GM20431 (cell line): ENCODE data around the gene DPYSL4.

Source experiments
- in situ Hi-C: fragments of 300-500 bp; cut with MseI, MboI; formaldehyde crosslinking; loops from one replicate; pipeline ENCODE4 v1.15.0; 2020; ENCODE audit warnings: low sequenced_read_pairs; ENCODE audit not compliant: unreplicated experiment

The DPYSL4 gene

GRCh38 chr10:132192076-132192975, 5.6 kb downstream of the DPYSL4 start:
- in situ Hi-C loops = no loop called here

DNA sequence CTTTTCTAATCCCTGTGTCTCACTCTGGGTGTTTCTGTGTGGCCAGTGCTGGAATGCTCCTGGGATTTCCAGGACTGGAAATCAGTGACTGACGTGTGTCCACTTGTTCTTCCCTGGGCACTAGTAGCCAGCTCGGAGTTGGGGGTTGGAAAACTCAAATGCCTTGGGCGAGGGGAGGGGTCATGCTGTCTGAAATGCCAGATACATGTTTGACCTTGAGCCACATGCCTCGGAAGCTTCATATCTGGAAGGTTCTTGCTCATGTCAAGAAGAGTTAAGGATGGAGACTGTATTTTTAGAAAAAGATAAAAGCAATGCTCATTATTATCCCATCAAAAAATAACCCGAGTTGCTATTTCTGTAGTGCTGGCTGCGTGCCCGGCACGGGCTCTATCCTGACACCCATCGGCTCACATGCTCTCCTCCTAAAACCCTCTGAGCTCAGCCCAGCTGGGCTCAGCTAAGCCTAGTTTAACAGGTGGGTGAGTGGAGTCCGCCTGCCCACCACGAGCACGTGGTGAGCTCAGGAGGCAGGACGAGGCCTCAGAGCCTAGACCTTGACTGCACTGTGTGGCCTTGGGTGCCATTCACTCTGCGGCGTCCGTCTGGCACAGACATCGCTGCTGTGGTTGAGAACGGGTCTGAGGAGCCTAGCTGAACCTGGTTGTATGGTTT, 6.4 kb downstream of the DPYSL4 start:
- in situ Hi-C loops = no loop called here

DNA sequence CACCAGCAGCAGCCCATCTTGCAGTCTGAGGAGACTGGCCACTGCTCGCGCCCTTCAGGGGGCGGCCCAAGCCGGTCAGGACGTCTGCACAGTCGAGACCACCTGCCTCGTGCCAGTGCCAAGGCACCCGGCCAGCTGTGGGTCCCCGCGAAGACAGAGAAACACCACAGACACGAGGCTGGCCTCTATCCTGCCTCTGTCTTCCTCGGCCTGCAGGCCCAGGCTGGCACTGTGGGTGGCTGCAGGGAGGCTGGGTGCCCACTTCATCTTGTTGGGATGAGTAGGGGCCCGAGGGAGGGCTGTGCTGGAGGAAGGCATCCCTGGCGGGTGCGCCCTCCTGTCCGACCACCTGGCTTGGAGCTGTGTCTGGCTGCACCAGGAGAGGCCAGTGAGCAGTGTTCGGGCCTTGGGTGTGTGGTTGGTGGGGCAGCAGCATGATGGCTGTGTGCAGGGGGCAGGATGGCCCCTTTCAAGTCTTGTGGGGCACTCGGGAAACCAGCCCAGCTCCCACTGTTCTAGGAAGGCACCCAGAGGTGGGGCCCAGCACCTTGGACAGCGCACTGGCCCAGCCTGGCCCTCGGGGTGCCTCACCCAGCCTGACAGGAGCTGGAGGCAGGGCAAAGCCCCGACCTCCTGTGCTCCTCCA, 7.3 kb downstream of the DPYSL4 start:
- in situ Hi-C loops = no loop called here

DNA sequence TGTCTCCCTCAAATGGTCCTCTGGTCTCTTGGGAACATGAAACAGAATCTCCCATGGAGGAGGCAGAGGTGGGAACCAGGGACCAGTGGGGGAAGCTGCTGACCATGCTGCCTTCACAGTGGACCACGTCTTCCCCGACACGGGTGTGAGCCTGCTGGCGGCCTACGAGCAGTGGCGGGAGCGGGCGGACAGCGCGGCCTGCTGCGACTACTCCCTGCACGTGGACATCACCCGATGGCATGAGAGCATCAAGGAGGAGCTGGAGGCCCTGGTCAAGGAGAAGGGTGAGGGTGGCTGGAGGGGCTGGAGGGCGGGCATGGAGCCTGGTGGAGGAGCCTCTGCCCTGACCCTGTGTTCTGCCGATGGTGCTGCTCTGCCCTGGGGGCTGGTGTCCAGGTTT, 8.0 kb downstream of the DPYSL4 start:
- in situ Hi-C loops = no loop called here

DNA sequence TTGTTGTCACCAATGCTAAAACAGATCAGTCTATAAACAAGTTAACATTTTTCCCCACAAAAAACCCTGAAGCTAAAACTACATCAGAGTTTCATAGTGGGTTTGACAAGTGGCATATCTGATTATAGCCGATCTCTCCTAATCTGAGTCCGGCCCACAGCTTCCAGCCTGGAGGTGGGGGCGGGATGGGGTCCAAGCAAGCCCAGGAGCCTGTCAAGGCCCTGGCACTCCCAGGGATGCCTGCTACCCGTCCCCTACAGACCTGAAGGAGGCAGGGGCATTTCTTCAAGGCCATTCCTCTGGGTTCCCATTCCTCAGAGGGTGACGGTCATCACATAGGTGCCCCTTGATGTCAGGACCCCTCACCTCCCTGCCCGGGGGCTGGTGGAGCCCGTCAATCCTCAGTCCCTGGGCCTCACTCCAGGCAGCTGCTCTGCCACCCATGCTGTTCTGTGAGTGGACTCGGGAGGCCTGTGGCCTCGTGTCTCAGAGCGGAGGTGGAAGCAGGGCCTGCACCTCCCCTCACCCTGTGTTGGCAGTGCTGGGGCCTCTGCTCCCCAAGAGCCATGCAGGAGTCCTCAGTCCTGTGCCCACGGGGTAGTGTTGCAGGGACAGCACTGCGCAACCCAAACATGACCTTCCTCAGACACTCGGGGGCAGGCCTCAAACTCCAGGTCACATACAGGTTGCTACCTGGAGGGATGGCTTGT, 8.8 kb downstream of the DPYSL4 start:
- in situ Hi-C loops = no loop called here

DNA sequence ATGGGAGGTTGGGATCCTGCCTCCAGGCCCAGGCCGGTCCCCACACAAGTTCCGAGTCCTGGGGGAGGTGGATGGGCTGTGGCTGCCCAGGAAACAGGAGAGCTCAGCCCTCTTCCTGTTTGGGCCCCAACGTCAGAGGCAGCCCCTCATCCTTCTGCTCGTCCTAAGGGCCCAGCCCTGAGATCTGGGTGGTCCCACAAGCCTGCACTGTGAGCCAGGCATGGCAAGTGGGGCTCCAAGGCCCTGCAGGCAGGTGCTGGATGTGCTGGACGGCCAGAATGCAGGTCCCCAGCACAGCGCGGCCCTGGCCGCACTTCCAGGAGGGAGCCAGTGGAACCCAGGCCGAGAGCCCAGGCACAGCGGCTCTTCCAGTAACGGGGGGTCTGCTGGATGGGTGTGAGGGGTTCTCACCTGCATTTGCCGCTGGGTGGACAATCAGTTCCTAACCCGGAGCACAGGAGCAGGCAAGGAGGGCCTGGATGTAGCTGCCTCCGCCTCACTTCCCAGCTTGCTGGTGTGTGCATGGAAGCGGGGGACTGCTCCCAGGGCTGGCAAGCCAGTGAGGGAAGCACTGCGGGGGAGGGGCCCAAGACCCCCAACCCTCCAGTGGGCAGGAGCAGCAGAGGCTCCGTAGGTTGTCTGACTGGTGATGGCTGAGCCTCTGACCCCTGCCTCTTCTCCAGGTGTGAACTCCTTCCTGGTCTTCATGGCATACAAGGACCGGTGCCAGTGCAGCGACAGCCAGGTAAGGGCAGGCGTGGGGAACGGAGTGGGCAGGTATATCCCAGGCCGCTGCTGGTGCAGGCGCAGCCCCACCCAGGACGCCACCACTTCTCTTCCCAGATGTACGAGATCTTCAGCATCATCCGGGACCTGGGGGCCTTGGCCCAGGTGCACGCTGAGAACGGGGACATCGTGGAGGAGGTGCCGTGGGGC, 9.7 kb downstream of the DPYSL4 start:
- in situ Hi-C loops = no loop called here

- in situ Hi-C loops = no loop called here
Observed at GRCh38 chr10:132197271-132198067, 10.7 kb downstream of the DPYSL4 start.

DNA sequence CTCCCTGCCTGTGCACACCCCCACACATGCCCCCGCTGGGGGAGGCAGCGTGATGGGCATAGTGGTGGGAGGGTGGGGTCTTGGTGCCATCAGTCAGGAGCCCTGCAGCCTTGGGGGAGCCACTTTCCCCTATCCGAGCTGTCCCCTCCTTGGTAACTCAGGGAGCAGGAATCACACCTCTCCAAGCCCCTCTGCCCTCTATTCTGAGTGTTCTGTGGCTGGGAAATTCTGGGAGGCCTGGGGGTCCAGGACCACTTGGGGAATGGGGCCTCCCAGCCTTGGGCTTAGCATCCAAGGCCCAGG, 11.3 kb downstream of the DPYSL4 start:
- in situ Hi-C loops = no loop called here

- in situ Hi-C loops = no loop called here
Observed at GRCh38 chr10:132198381-132199181, 11.8 kb downstream of the DPYSL4 start.

- in situ Hi-C loops = no loop called here
Observed at GRCh38 chr10:132199268-132199853, 12.6 kb downstream of the DPYSL4 start.

DNA sequence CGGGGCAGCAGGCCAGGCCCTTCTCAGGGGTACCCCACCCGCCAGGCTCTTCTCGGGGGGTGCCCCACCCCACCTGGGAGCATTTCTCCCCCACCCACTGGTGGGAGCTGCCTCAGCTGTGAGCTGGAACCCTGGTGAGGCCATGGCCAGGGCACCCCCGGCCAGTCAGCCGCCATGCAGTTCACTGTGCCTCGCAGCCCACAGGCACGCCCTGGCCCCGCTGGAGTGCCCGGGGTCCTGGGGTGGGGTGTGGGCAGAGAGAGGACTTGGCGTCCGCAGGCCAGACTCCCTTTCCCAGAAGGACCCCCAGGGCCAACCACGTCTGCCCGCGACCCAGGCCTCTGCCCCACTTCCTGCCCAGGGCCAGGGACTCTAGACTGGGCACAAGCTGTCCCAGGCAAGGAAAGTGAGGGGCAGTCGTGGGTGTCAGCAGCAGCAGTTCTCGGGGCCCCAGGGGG, 13.1 kb downstream of the DPYSL4 start:
- in situ Hi-C loops = loop anchor here (25.0 kb wide), 1 partner anchor 462 kb away; no protein-coding TSS in a partner anchor

- in situ Hi-C loops = loop anchor here (25.0 kb wide), 1 partner anchor 462 kb away; no protein-coding TSS in a partner anchor
Observed at GRCh38 chr10:132200344-132201110, 13.8 kb downstream of the DPYSL4 start.

- in situ Hi-C loops = loop anchor here (25.0 kb wide), 1 partner anchor 461 kb away; no protein-coding TSS in a partner anchor
Observed at GRCh38 chr10:132201111-132201969, 14.6 kb downstream of the DPYSL4 start.

- in situ Hi-C loops = loop anchor here (25.0 kb wide), 1 partner anchor 460 kb away; no protein-coding TSS in a partner anchor
Observed at GRCh38 chr10:132202070-132202970, 15.6 kb downstream of the DPYSL4 start.
